GM18868 (cell line): ENCODE results near the gene RXRA.

Experiments
- ATAC-seq: cut with Tn5 transposase; IDR thresholded peaks from one replicate; pipeline ENCODE4 v1.9.1; 2021; ENCODE audit warnings: mild to moderate bottlenecking, moderate library complexity; ENCODE audit not compliant: unreplicated experiment

Gene RXRA

GRCh38 chr9:134427153-134427782, 101.0 kb downstream of the RXRA start:
- no peak for ATAC-seq

- ATAC-seq, result no peak
Measured at GRCh38 chr9:134428559-134428958, 102.3 kb downstream of the RXRA start.

GRCh38 chr9:134429007-134429406, 102.8 kb downstream of the RXRA start:
- ATAC-seq, result no peak

GRCh38 chr9:134429481-134429880, 103.2 kb downstream of the RXRA start:
- no peak for ATAC-seq

GRCh38 chr9:134431095-134431494, 104.8 kb downstream of the RXRA start:
- ATAC-seq, result no peak

- no peak for ATAC-seq
Measured at GRCh38 chr9:134431626-134432025, 105.4 kb downstream of the RXRA start.

GRCh38 chr9:134432471-134432870, 106.2 kb downstream of the RXRA start:
- ATAC-seq, result no peak

- no peak for ATAC-seq
Measured at GRCh38 chr9:134433101-134433500, 106.8 kb downstream of the RXRA start.

- no peak for ATAC-seq
Measured at GRCh38 chr9:134433909-134434882, 107.9 kb downstream of the RXRA start.

- ATAC-seq, result no peak
Measured at GRCh38 chr9:134434894-134435506, 108.7 kb downstream of the RXRA start.

- ATAC-seq, result no peak
Measured at GRCh38 chr9:134435550-134436378, 109.5 kb downstream of the RXRA start.

- ATAC-seq, result no peak
Measured at GRCh38 chr9:134436379-134436762, 110.1 kb downstream of the RXRA start.

- ATAC-seq, result no peak
Measured at GRCh38 chr9:134436911-134437310, 110.7 kb downstream of the RXRA start.

- no peak for ATAC-seq
Measured at GRCh38 chr9:134437403-134438194, 111.3 kb downstream of the RXRA start.

GRCh38 chr9:134438195-134438788, 112.0 kb downstream of the RXRA start:
- ATAC-seq, result no peak

- ATAC-seq, result no peak
Measured at GRCh38 chr9:134439368-134439784, 113.1 kb downstream of the RXRA start.

- ATAC-seq, result no peak
Measured at GRCh38 chr9:134440636-134441226, 114.5 kb downstream of the RXRA start.

GRCh38 chr9:134441227-134442084, 115.2 kb downstream of the RXRA start:
- ATAC-seq, result no peak
